ENCODE data around the gene KRTAP10-12. TPM values are rescaled to one million over a fixed set of nuclear protein-coding genes. Genes with fewer than 3 reads are reported as not detected.

Gene KRTAP10-12
- total RNA-seq, 3 donors from 2014 or later (not counting 1 experiment from before 2014, with no cell fraction given), result not detected

DNA sequence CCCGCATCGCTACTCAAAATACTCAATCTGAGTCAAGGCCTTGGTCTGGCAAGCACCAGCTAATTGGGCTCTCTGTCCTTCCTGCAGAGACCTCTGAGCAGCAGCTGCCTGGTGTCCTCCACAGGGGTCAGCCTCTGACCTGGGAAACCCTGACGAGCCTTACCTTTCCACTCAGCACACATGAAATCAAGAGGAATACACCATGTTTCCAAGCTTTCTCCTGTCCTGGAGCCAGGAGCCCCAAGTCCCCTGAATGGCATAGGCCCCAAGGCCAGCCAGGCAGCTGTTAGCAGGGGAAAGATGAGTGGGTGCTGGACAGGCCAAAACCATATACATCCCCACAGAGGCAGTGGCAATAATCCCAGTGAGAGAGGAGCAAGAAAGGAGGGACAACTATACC lies 41.6 kb downstream of the KRTAP10-12 start:
- no peak overlapping the region for H3K27ac Mint-ChIP-seq
- Histone ChIP-seq H3K4me3 (ENCODE audit: low read length) (no peak overlapping the region), H3K9me3 (ENCODE audit: control insufficient read depth, insufficient read depth, low read length) (peaks cover 10% of the 10 kb centered on the region), H3K27ac (ENCODE audit: low read length) (no peak overlapping the region), H3K36me3 (ENCODE audit: control insufficient read depth, insufficient read depth, low read length) (no peaks in the 10 kb centered on the region), H3K4me1 (ENCODE audit: control insufficient read depth, insufficient read depth, low read length) (no peaks in the 10 kb centered on the region), H3K27me3 (ENCODE audit: control insufficient read depth, insufficient read depth, low read length) (no peaks in the 10 kb centered on the region)
- intact Hi-C loops (cut with micrococcal nuclease), result no loop called here
- H3K27me3 Mint-ChIP-seq (ENCODE audit: low read depth in 2 of 2), result peaks cover 0 to 3% of the 10 kb centered on the region in 2 donors
- DNase-seq (no peak), ATAC-seq (no peak)
- 95% methylated on average over 3 of the region's 3 CpGs for WGBS (ENCODE audit: insufficient coverage)
- no peak for TF ChIP-seq CTCF (IDR thresholded peaks at IDR 0.05)
- no peaks in the 10 kb centered on the region for H3K9me3 Mint-ChIP-seq
- peaks cover 4 to 6% of the 10 kb centered on the region in 2 donors for H3K4me1 Mint-ChIP-seq
- no peak overlapping the region for H3K4me3 Mint-ChIP-seq
- H3K36me3 Mint-ChIP-seq, result no peaks in the 10 kb centered on the region

DNA sequence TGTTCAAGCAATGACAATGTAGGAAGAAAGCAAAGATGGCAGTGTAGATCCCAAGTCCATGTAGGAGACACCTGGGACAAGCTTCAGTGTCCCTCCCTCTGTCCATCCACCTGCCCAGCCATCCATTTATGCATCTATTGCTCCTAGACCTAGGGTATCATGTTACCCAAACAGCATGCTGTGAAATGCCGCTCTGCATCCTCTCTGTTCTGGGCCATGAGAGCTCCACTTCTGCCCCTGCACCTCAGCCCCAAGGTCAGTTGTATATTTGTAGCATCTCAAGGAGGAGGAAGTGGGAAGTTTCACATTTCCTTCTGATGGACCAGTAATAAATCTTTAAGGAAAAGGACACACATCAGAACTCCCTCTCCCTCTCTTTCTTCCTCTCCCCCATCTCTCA lies 42.3 kb downstream of the KRTAP10-12 start:
- no peak for ATAC-seq
- Mint-ChIP-seq H3K9me3 (no peaks in the 10 kb centered on the region), H3K27ac (no peak overlapping the region), H3K4me1 (peaks cover 4 to 6% of the 10 kb centered on the region in 2 donors), H3K36me3 (no peaks in the 10 kb centered on the region), H3K4me3 (no peak overlapping the region), H3K27me3 (ENCODE audit: low read depth in 2 of 2) (peaks cover 0 to 3% of the 10 kb centered on the region in 2 donors)
- Histone ChIP-seq H3K27me3 (ENCODE audit: control insufficient read depth, insufficient read depth, low read length) (no peaks in the 10 kb centered on the region), H3K4me1 (ENCODE audit: control insufficient read depth, insufficient read depth, low read length) (no peaks in the 10 kb centered on the region), H3K27ac (ENCODE audit: low read length) (no peak overlapping the region), H3K36me3 (ENCODE audit: control insufficient read depth, insufficient read depth, low read length) (no peaks in the 10 kb centered on the region), H3K4me3 (ENCODE audit: low read length) (no peak overlapping the region), H3K9me3 (ENCODE audit: control insufficient read depth, insufficient read depth, low read length) (peaks cover 10% of the 10 kb centered on the region)
- no peak for DNase-seq
- intact Hi-C loops (cut with micrococcal nuclease), result no loop called here
- 94% methylated on average over 1 of the region's 1 CpG for WGBS (ENCODE audit: insufficient coverage)
- no peak for TF ChIP-seq CTCF (IDR thresholded peaks at IDR 0.05)

DNA sequence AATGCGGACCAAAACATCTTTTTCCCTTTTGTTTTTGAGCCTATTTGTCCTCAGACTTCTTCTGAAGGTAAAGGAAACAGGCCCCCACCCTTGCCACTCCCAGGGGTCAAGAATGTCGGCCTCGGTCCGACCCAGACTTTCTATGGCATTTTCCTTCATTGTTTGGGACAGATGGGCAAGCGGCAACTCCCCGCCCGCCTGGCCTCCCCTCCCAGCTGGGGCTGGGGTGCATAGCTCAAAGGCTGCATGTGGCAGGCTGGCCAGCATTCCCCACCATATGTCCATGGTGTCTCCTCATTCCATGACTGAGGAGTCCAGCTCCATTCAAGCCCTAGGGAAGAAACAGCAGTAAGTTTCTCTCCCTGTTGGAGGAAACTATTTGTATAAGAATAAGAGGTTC lies 43.8 kb downstream of the KRTAP10-12 start:
- no peaks in the 10 kb centered on the region for H3K4me1 ChIP-seq (ENCODE audit: control insufficient read depth, insufficient read depth, low read length)
- no peak for TF ChIP-seq CTCF (IDR thresholded peaks at IDR 0.05)
- 79% methylated on average over 7 of the region's 7 CpGs for WGBS (ENCODE audit: insufficient coverage)
- ATAC-seq, result no peak
- H3K36me3 ChIP-seq (ENCODE audit: control insufficient read depth, insufficient read depth, low read length), result no peaks in the 10 kb centered on the region
- H3K27me3 Mint-ChIP-seq (ENCODE audit: low read depth in 2 of 2), result peaks cover 0 to 6% of the 10 kb centered on the region in 2 donors
- H3K9me3 ChIP-seq (ENCODE audit: control insufficient read depth, insufficient read depth, low read length), result peaks cover 10% of the 10 kb centered on the region
- no peak overlapping the region for H3K27ac ChIP-seq (ENCODE audit: low read length)
- no peak overlapping the region for H3K4me3 Mint-ChIP-seq
- H3K4me1 Mint-ChIP-seq, result peaks cover 4 to 6% of the 10 kb centered on the region in 2 donors
- no peak for DNase-seq
- H3K36me3 Mint-ChIP-seq, result no peaks in the 10 kb centered on the region
- H3K27me3 ChIP-seq (ENCODE audit: control insufficient read depth, insufficient read depth, low read length), result no peaks in the 10 kb centered on the region
- intact Hi-C loops (cut with micrococcal nuclease), result no loop called here
- H3K27ac Mint-ChIP-seq, result no peak overlapping the region
- no peaks in the 10 kb centered on the region for H3K9me3 Mint-ChIP-seq
- H3K4me3 ChIP-seq (ENCODE audit: low read length), result no peak overlapping the region

DNA sequence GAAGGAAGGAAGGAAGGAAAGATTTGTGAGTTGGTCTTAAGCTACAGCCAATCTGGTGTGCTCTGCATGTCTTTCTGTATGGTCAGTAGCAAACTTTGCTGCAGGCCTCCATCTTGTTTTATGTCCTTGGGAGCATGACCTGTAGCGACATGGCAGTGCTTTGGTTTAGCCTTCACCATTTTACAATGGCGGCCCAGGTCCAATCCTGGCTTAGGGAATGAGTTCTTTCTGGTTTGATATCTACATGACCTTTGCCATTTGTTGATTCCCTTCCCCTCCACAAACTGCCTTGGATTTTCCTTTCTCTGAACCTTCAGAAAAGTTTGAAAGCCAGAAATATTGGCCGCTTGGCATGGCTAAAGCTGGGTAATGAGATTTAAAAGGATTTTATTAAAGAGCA lies 44.9 kb downstream of the KRTAP10-12 start:
- peaks cover 10% of the 10 kb centered on the region for H3K9me3 ChIP-seq (ENCODE audit: control insufficient read depth, insufficient read depth, low read length)
- TF ChIP-seq CTCF (IDR thresholded peaks at IDR 0.05), result no peak
- H3K27ac Mint-ChIP-seq, result no peak overlapping the region
- no peak overlapping the region for H3K4me3 Mint-ChIP-seq
- no peaks in the 10 kb centered on the region for H3K4me1 ChIP-seq (ENCODE audit: control insufficient read depth, insufficient read depth, low read length)
- peaks cover 0 to 6% of the 10 kb centered on the region in 2 donors for H3K27me3 Mint-ChIP-seq (ENCODE audit: low read depth in 2 of 2)
- H3K36me3 Mint-ChIP-seq, result no peaks in the 10 kb centered on the region
- no peak overlapping the region for H3K4me3 ChIP-seq (ENCODE audit: low read length)
- ATAC-seq, result no peak
- H3K36me3 ChIP-seq (ENCODE audit: control insufficient read depth, insufficient read depth, low read length), result no peaks in the 10 kb centered on the region
- intact Hi-C loops (cut with micrococcal nuclease), result loop anchor here (1.0 kb wide), 1 partner anchor 232 kb away; no protein-coding TSS in a partner anchor
- peaks cover 4 to 6% of the 10 kb centered on the region in 2 donors for H3K4me1 Mint-ChIP-seq
- DNase-seq, result no peak
- WGBS (ENCODE audit: insufficient coverage), result 93% methylated on average over 3 of the region's 3 CpGs
- H3K27me3 ChIP-seq (ENCODE audit: control insufficient read depth, insufficient read depth, low read length), result no peaks in the 10 kb centered on the region
- H3K27ac ChIP-seq (ENCODE audit: low read length), result no peak overlapping the region
- H3K9me3 Mint-ChIP-seq, result no peaks in the 10 kb centered on the region
